Motor neuron (in vitro differentiated cells): ENCODE measurements around the gene FBLN2. TPM values are rescaled to one million over a fixed set of nuclear protein-coding genes. Genes with fewer than 3 reads are reported as not detected.
A peak's percentile ranks its signal among the peaks of the same experiment; 100 is the strongest.

Source experiments
- ATAC-seq, 8 experiments: fragments of 200-7000 bp; cut with Tn5 transposase; replicated peaks in 6 of 8; 2 replicates each; pipeline ENCODE4 v1.8.0; 2021; ENCODE audit warnings: mild to moderate bottlenecking in 8 of 8, moderate library complexity in 8 of 8
- H3K27ac ChIP-seq, 2 donors: fragments of 250-450 bp; sonication (Bioruptor Pico); 2 replicates each; pipeline ENCODE4 v1.9.0; 2021; ENCODE audit warnings: antibody characterized with exemption in 2 of 2, mild to moderate bottlenecking in 2 of 2, moderate library complexity in 1 of 2
- H3K4me1 ChIP-seq, 2 donors: fragments of 250-450 bp; sonication (Bioruptor Pico); replicated peaks in 1 of 2; 2 replicates each; pipeline ENCODE4 v1.6.1; 2021; ENCODE audit warnings: antibody characterized with exemption in 2 of 2, mild to moderate bottlenecking in 2 of 2, moderate library complexity in 1 of 2
- H3K4me3 ChIP-seq, 5 donors: fragments of 250-450 bp; sonication (Bioruptor Pico); 2 replicates each; pipeline ENCODE4 v1.9.0; 2021; ENCODE audit warnings: antibody characterized with exemption in 5 of 5, mild to moderate bottlenecking in 5 of 5, moderate library complexity in 4 of 5
- WGBS, 10 experiments: fragments of 450-650 bp; shearing (Covaris generic); methylation state at CpG; one replicate each; pipeline ENCODE4 v1.0.0; 2022; 5-methylcytosine and 5-hydroxymethylcytosine counted together
- in situ Hi-C, 9 experiments: fragments of 400-800 bp; cut with MboI; loops; one replicate each; pipeline ENCODE4 v1.15.0; 2021; ENCODE audit warnings: low sequenced_read_pairs in 9 of 9, low pct_unique_long_range_greater_than_20kb in 2 of 9; ENCODE audit not compliant: unreplicated experiment in 9 of 9
- total RNA-seq, 8 experiments: library from RNA; unstranded; fragments of 300-600 nt; gene quantifications; 2 replicates each; pipeline versions ENCODE4 v1.2.3 to v1.2.4, GENCODE V29; 2022

FBLN2 gene
- total RNA-seq, 8 experiments from 2014 or later: 1.2 to 263 (median 9.4) TPM

DNA sequence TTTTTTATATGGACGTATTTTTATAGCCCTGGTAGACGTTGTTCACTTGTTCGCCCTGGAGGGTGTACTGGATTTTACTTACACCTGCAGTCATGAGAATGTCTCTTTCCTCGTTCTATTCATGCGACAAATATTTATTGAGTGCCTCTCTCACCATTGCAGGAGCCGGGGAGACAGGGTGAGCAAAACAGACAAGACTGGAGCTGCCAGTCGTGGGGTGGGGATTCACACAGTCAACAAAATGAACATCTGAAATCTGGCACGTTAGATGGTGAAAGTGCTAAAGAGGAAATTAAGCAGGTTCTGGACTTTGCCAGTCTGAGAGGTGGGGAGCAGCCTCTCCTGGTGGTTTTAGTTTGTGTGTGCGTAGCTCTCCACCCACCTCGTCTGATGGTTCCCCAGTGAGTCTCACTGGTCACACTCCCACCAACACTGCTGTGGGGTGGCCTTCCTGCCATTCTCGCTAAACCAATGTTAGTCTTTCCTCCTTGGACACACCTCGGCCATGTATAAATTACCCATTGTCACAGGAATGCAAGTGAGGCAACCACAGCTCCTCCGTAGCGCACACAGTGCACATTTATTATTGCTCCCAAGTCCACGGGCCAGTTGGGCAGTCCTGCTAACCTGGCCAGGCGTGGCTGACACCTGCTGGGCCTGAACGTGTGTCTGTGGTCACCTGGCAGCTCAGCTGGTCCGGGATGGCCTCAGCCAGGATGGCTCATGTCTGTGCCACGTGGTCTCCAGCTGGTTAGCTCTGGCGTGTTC lies 31.5 kb downstream of the FBLN2 start:
- in situ Hi-C loops: no loop called here

DNA sequence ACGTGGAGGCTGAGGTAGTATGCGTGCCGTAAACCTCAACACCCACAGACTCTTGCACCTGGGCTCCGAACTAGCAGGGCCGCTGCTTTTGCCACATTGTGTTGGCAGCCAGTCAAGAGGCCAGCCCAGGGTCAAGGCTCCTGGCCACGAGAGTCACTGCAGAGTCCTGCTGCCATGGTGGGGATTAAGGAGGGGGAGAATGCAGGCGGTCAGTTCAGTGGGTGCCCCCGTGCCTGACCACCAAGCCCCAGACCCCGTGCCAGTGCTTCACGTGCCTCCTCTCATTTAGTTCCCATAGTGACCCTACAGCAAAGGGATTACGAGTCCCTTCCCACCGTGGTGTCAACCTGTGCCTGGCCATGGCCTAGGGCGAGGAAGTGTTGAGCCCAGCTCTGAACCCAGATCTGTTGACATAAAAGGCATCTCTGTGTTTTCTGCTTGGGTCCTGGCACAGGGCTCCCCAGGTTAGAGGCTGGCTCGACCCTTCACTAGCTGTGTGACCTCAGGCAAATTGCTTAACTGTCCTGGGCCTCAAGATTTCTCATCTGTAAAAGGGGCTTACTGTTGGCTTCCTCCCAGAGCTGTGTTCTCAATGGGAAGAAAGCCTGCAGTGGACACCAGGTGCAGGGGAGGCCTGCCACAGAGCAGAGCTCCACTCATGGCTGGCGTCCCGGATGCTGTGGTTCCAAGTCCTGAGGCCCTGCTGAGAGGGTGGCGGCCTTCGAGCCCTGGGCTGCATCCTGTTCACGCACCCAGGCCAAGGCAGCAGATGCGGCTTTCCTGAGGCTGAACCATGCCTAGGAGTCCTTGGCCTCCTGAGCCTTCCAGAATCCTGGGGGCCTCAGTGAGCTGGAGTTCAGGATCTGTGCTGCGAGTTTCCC lies 32.8 kb downstream of the FBLN2 start:
- ATAC-seq: no peak
- peaks cover 0 to 2% of the 10 kb centered on the region in 2 donors for H3K4me1 ChIP-seq
- no peak overlapping the region for H3K27ac ChIP-seq
- 79 to 93% (median 83%) methylated on average over 1 to 13 of the region's 21 CpGs; no CpG with 5 or more reads in 4 of the 10 experiments for WGBS, 10 experiments
- in situ Hi-C loops: no loop called here
- no peak overlapping the region for H3K4me3 ChIP-seq

More for the DNA sequence above, 31.5 kb downstream of the FBLN2 start:
- no peak overlapping the region for H3K4me3 ChIP-seq
- peak in 1 of 8 experiments; percentile 11 for ATAC-seq
- H3K4me1 ChIP-seq: peaks cover 1 to 5% of the 10 kb centered on the region in 2 donors
- 0 to 93% (median 77%) methylated on average over 2 to 11 of the region's 20 CpGs; no CpG with 5 or more reads in 2 of the 10 experiments for WGBS, 10 experiments
- H3K27ac ChIP-seq: no peak overlapping the region

DNA sequence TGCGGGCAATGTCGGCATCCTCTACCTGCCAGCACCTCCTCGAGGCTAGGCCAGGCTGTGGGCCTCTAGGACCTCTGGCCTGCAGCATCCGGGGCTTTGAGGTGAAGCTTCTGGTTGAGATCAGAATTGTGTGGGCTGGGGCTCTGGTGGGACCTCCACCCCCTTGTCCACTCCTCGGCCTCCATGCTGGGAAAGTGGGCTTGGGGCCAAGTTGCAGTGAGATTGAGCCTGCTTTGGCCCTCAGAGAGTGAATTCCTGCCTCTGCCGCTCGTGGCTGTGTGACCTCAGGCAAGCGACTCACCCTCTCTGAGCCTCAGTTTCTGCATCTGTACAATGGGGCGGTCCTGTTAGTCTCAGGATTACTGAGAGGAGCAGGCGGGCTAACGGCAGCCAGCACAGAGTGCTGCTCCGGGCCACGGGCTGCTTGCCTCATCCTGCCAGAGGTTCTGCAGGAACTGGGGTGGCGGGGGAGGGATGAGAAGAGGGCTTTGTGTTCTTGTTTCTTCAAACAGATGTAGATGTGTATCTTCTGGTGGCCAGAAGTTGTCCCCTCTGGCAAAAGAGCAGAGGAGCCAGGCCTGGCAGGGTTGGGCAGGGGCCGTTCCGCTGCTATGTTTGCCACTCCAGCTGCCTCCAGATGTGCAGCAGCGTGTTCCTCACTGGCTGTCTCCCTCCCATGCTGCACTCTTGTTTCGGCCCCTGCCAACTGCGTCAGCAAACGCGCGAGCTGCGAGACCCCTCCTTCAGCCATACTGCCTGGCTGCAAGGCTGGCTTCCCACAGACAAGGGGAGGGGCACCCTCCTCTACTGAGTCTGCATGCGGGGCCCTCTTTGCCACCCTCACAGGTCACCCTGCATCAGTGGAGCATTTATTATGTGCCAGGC lies 33.7 kb downstream of the FBLN2 start:
- Histone ChIP-seq H3K27ac (no peak overlapping the region), H3K4me3 (no peak overlapping the region), H3K4me1 (peaks cover 0 to 2% of the 10 kb centered on the region in 2 donors)
- 20 to 93% (median 71%) methylated on average over 1 to 10 of the region's 24 CpGs; no CpG with 5 or more reads in 2 of the 10 experiments for WGBS, 10 experiments
- no peak for ATAC-seq
- in situ Hi-C loops: no loop called here

DNA sequence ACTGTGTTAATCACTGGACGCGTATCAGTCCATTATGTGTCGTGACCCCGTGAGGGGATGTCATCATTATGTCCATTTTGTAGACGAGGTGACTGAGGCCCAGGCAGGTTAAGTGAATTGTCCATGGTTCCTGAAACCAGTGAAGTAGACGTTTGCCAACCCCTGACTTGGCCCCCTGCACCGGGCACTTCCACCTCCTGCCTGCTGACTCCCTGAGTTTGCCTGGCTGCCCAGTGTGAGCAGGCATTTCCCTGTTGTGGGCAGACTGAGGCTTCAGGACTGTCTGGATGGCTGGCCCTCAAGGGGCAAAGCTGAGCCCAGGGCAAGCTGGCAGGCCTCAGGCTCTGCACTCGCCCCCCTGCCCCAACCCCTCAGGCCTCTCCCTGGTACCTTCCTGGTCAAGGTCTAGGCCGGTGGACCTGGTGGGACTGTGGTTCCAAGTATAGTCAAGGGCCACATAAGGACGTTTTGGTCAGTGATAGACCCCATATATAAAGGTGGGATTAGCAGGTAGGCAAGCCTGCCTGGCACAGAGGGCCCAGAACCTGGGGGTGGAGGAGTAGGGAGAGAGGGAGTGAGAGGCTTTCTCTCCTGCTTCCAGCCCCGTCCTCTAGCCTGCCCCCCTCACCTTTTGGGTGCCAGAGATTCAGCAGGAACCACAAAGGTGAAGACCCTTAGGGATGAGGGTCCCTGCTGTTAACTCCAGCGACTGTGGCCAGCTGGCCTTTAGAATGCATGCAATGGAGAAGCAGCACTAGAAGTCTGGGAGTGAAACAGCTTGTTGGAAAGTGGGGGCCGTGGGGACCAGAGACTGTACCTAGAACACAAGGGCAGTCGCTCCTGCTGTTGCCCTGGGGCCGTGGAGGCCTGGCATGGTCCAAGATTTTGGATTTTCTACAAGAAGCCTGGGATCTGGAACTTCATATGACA lies 34.6 kb downstream of the FBLN2 start:
- H3K4me3 ChIP-seq: no peak overlapping the region
- WGBS, 10 experiments: 0 to 100% (median 89%) methylated on average over 1 to 9 of the region's 15 CpGs; no CpG with 5 or more reads in 3 of the 10 experiments
- no peak for ATAC-seq
- no peak overlapping the region for H3K27ac ChIP-seq
- H3K4me1 ChIP-seq: peaks cover 0 to 2% of the 10 kb centered on the region in 2 donors
- in situ Hi-C loops: no loop called here

DNA sequence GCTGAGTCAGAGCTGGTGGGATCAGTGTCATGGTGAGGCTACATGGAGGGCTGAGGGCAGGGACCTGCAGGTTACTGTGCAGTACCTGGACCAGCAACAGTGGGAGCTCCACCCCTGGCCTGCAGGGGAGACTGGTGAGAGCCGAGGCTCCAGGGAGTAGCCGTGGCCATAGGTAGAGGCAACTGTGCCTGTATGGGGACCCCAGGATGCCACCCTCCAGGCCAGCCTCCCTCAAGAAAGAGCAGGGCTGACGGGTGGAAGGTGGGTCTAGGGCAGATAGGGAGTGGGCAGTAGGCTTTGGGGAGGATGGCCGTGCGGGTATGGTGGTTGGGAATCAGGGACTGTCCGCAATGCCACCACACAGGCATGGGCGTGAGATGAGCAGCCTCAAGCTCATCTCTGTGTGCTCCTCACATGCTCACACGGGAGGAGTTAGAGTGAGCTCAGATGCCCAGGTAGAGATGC lies 35.5 kb downstream of the FBLN2 start:
- WGBS, 10 experiments: 80 to 82% methylated on average over 2 to 3 of the region's 8 CpGs; no CpG with 5 or more reads in 8 of the 10 experiments
- Histone ChIP-seq H3K4me3 (no peak overlapping the region), H3K4me1 (peaks cover 0 to 2% of the 10 kb centered on the region in 2 donors), H3K27ac (no peak overlapping the region)
- in situ Hi-C loops: no loop called here
- ATAC-seq: no peak

DNA sequence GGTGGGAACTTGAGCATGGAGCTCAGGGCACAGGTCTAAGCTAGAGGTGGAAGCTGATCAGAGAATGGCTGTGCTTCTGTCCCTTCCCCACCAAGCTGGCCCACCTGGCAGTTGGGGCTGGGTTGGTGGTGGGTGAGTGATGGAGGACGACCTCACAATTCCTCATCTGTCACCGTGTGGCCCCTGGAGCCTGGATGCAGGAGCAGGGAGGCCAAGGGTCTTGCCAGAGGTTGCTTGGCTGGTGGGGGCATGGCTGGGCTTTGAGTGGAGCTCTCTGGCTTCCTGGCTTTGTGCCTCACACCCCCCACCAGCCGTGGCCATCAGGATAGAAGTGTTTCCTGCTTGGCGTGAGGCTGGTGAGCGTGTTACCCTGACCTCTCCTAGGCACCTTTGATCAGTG lies 36.0 kb downstream of the FBLN2 start:
- H3K4me1 ChIP-seq: peaks cover 0 to 2% of the 10 kb centered on the region in 2 donors
- no peak for ATAC-seq
- H3K27ac ChIP-seq: no peak overlapping the region
- in situ Hi-C loops: no loop called here
- WGBS, 10 experiments: 78 to 100% (median 92%) methylated on average over 1 to 5 of the region's 5 CpGs; no CpG with 5 or more reads in 6 of the 10 experiments
- no peak overlapping the region for H3K4me3 ChIP-seq

DNA sequence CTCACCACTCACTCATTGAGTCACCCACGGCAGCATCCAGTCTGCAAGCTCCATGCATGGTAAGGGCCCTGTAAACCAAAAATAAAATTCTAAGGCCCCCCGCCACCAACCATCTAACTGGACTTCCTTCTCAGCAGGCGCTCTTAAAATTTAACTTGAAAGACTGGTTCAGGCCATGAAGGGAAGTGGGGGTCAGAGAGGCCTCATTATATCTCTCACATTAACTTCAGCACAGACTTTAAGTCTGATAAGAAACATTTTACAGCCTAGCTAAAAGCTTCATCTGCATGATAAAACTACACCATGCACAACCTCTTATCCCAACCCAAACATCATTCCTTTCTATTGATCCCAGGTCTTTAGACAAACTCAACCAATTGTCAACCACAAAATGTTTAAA lies 38.5 kb downstream of the FBLN2 start:
- no peak for ATAC-seq
- H3K27ac ChIP-seq: no peak overlapping the region
- in situ Hi-C loops: no loop called here
- H3K4me3 ChIP-seq: no peak overlapping the region
- peaks cover 0 to 2% of the 10 kb centered on the region in 2 donors for H3K4me1 ChIP-seq
- 38 to 100% (median 93%) methylated on average over 1 to 3 of the region's 3 CpGs; no CpG with 5 or more reads in 2 of the 10 experiments for WGBS, 10 experiments

DNA sequence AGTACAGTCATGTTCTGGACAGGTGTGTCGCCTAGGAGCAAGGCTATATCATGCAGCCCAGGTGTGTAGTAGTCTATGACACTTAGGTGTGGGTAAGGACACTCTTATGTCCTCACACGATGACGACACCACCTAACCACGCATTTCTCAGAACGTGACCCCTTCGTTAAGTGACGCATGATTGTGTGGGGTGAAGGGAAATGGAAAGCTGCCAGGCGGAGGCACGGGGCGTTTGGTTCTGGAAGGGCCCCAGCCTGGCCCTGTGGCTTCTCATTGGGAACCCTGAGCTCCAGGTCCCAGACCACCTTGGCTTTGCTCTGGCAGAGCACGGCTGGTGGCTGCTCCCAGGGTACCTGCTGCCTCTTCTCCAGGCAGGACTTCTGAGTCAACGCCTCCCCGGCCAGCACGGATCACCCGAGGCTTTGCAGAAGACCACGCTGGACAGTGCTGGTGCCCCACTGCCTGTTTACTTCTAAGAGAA lies 39.3 kb downstream of the FBLN2 start:
- H3K4me1 ChIP-seq: peaks cover 0 to 2% of the 10 kb centered on the region in 2 donors
- no peak overlapping the region for H3K27ac ChIP-seq
- in situ Hi-C loops: no loop called here
- WGBS, 10 experiments: 57 to 100% (median 93%) methylated on average over 1 to 11 of the region's 16 CpGs; no CpG with 5 or more reads in 1 of the 10 experiments
- ATAC-seq: no peak
- no peak overlapping the region for H3K4me3 ChIP-seq

DNA sequence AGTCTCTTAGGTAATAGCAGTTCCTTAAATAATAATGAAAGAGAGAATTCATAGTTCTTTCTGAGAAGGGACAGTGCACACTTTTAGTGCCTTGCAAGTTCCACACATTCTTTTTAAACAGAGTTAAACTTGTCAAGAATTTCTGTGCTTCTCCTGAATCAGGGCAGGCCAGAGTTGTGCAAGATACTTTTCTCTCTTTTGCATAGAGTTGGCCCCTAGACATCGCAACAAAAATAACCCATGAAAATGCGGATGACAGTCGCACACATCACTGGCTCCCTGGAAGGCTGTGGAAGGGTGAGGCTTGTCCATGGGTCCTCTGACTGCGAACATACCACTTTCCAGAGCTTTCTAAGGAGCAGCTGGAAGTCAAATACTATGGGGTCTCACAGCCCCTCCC lies 40.1 kb downstream of the FBLN2 start:
- in situ Hi-C loops: no loop called here
- Histone ChIP-seq H3K27ac (no peak overlapping the region), H3K4me3 (no peak overlapping the region), H3K4me1 (peaks cover 0 to 2% of the 10 kb centered on the region in 2 donors)
- peak in 3 of 8 experiments; percentile 43 to 96 (median 96) for ATAC-seq
- 90 to 100% (median 92%) methylated on average over 1 to 2 of the region's 4 CpGs; no CpG with 5 or more reads in 7 of the 10 experiments for WGBS, 10 experiments

DNA sequence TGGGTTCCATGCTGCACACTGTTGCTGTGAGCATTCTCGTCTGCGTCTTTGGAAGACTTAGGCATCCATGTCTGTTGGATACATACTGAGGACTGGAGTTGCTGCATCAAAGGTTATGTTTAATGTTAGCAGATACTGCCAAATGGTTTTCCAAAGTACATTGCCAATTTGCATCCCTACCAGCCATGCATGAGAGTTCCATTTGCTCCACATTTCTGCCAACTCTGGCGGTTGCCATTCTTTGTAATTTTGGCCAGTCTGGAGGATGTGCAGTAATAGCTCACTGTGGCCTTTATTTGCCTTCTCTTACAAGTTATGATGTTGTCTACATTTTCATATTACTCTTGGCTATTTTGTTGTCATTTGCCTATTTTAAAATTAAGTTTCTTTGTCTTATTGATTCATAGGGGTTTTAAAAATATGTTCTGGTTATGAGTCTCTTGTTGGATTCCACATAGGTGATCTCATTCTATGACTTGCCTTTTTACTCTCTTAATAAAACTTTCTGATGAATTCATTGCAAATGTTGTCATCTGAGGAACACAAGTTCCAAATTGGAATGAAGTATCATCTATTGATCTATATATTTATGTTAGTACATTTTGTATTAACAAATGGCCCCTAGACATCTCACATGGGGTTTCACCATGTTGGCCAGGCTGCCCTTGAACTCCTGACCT lies 42.1 kb downstream of the FBLN2 start:
- 67 to 100% (median 85%) methylated on average over 1 to 3 of the region's 3 CpGs; no CpG with 5 or more reads in 2 of the 10 experiments for WGBS, 10 experiments
- Histone ChIP-seq H3K4me1 (no peaks in the 10 kb centered on the region), H3K27ac (no peak overlapping the region), H3K4me3 (no peak overlapping the region)
- in situ Hi-C loops: no loop called here
- ATAC-seq: no peak

DNA sequence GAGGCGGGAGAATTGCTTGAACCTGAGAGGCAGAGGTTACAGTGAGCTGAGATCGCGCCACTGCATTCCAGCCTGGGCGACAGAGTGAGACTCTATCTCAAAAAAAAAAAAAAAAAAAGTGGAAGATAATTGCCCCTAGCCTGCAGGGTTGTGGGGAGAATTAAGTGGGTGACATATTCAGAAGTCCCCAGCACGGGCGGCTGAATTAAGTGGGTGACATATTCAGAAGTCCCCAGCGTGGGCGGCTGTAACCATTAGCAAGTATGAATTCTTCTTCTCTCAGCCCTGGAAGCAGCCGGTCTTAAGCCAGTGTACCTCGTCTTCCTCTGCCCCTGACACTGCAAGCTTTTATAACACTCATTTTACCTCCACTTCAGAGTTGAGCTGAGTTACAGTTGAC lies 44.7 kb downstream of the FBLN2 start:
- in situ Hi-C loops: no loop called here
- 44 to 92% (median 73%) methylated on average over 4 to 10 of the region's 10 CpGs; no CpG with 5 or more reads in 3 of the 10 experiments for WGBS, 10 experiments

More for the DNA sequence above, 44.7 kb downstream of the FBLN2 start:
- Histone ChIP-seq H3K27ac (no peak overlapping the region), H3K4me1 (no peaks in the 10 kb centered on the region), H3K4me3 (no peak overlapping the region)
- no peak for ATAC-seq
